Measurements from ENCODE around the gene CCL22.

GRCh38 chr16:57343221-57343620 lies 15.4 kb upstream of the CCL22 start:
- TF ChIP-seq, protein P1, sequence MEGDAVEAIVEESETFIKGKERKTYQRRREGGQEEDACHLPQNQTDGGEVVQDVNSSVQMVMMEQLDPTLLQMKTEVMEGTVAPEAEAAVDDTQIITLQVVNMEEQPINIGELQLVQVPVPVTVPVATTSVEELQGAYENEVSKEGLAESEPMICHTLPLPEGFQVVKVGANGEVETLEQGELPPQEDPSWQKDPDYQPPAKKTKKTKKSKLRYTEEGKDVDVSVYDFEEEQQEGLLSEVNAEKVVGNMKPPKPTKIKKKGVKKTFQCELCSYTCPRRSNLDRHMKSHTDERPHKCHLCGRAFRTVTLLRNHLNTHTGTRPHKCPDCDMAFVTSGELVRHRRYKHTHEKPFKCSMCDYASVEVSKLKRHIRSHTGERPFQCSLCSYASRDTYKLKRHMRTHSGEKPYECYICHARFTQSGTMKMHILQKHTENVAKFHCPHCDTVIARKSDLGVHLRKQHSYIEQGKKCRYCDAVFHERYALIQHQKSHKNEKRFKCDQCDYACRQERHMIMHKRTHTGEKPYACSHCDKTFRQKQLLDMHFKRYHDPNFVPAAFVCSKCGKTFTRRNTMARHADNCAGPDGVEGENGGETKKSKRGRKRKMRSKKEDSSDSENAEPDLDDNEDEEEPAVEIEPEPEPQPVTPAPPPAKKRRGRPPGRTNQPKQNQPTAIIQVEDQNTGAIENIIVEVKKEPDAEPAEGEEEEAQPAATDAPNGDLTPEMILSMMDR (IDR thresholded peaks at IDR 0.05; ENCODE audit: extremely low read depth in 1 of 2, insufficient read depth in 1 of 2, low read depth in 1 of 2, low read length in 2 of 2): no peak
- TF ChIP-seq MYC (IDR thresholded peaks at IDR 0.05; ENCODE audit: low read depth, low read length) (no peak), JUN (IDR thresholded peaks at IDR 0.05; ENCODE audit: borderline replicate concordance, insufficient read depth, insufficient read length, low read depth) (no peak), EZH2 (IDR thresholded peaks at IDR 0.05; ENCODE audit: borderline replicate concordance, low read depth, low read length, severe bottlenecking) (no peak), POLR2AphosphoS5 (IDR thresholded peaks at IDR 0.05; ENCODE audit: insufficient read depth, low read depth, low read length) (no peak), FOS (IDR thresholded peaks at IDR 0.05; ENCODE audit: borderline replicate concordance, insufficient read depth, low read length) (no peak)
